Panc1 (cell line): Measurements from ENCODE around the gene FGFBP2.

ENCODE experiments used
- CTCF ChIP-seq: fragments of 450-650 bp; IDR thresholded peaks from 2 replicates; pipeline ENCODE4 v1.5.1; 2017; ENCODE audit warnings: mild to moderate bottlenecking
- POLR2AphosphoS5 ChIP-seq: IDR thresholded peaks from 2 replicates; pipeline ENCODE4 v1.6.1; 2012; ENCODE audit warnings: mild to moderate bottlenecking, low read depth, low read length, moderate library complexity
- REST ChIP-seq, 2 experiments: IDR thresholded peaks; 2 replicates each; pipeline ENCODE4 v1.6.1; 2011 to 2012; ENCODE audit warnings: low read depth in 2 of 2, control low read depth in 1 of 2, low read length in 1 of 2, mild to moderate bottlenecking in 1 of 2, moderate library complexity in 1 of 2; ENCODE audit not compliant: insufficient read depth in 1 of 2
- SIN3A ChIP-seq: IDR thresholded peaks from 2 replicates; pipeline ENCODE4 v1.6.1; 2012; ENCODE audit warnings: low read depth, mild to moderate bottlenecking, low read length, moderate library complexity, borderline replicate concordance; ENCODE audit not compliant: insufficient read depth
- TCF7L2 ChIP-seq: IDR thresholded peaks from 2 replicates; pipeline ENCODE4 v1.6.1; 2011; ENCODE audit warnings: mild to moderate bottlenecking, low read depth, low read length, inconsistent platforms

GRCh38 chr4:15930314-15930713, 32.7 kb downstream of the FGFBP2 start:
- TF ChIP-seq CTCF (no peak), POLR2AphosphoS5 (no peak), SIN3A (no peak), REST (IDR thresholded peaks at IDR 0.05; ENCODE audit: insufficient read depth in 1 of 2, low read depth in 2 of 2, low read length in 1 of 2) (no peak), TCF7L2 (no peak)
